HG03354 (cell line): Measurements from ENCODE around the gene DYRK4.
A peak's percentile ranks its signal among the peaks of the same experiment; 100 is the strongest.

ENCODE experiments used
- ATAC-seq: cut with Tn5 transposase; IDR thresholded peaks from one replicate; pipeline ENCODE4 v1.9.1; 2021; ENCODE audit warnings: mild to moderate bottlenecking; ENCODE audit not compliant: unreplicated experiment, poor library complexity, severe bottlenecking

DYRK4 gene

DNA sequence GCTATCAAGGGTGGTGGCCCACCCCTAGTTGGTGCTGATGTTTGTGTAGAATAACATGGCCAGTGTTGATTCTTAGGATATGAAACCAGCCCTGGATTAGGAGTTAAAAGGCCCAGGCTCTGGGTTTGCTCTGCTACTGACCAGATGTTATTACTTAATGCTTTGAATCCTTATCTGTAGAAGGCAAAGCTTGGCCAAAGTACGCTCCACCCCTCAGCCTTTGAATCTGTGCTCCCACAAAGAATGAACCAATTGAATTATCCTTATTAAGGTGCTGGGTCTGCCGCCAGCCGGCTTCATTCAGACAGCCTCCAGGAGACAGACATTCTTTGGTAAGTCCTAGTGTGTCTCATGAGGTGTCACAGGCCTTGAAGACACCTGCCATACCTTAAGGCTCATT is 45.0 kb downstream of the DYRK4 start:
- no peak for ATAC-seq

DNA sequence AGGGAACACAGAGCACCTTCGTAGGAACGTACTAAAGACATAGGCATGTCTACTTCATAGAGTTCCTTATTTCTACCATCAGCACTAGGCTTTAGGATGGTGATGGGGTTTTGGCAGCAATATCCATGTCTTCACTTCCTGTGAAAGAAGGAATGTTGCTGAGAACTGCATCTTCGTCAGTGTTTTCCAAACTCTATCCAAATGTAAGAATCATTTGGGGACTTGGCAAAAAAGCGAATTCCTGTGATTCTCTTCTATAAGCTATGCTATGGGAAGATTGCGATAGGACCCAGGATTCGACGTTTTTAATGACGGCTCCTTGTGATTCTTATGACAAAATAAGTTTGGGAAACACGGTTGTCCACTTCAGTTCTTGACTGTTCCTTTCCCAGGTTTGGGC is 47.1 kb downstream of the DYRK4 start:
- no peak for ATAC-seq

DNA sequence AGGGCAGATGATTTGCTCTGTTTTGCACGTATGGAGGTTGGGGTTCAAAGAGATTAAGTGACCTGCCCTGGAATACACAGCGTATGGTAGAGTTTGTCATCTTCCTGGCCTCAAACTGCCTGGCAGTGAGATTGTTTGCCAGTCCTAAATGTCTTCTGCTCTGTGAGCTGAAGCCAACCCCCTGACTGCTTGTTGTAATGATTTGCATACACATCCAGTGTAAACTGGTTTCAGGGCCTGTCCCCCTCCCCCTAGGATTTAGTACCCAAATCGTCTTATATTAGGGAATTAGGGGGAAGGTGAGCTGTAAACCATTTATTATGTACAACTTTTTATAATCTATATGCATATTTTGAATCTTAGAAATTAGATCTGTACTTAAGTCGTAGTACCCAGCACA is 48.5 kb downstream of the DYRK4 start:
- ATAC-seq: no peak

DNA sequence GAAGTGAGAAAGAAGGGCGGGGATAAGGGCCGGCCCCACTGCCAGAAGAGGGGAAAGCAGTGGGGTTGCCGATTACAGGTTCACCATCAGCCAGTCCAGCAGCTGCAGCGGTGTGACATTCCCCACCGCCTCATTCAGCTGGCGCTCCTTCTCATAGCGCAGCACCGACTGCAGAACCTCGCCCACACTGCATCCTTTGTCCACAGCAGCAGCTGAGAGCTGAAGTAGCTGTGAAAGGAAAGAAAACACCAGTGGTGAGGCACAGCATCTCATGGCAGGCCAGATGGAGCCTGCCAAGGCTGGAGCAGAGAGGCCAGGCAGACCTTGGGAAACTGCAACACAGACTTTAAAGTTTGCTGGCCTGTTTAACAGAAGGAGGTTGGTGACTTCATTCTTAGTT is 53.7 kb downstream of the DYRK4 start:
- no peak for ATAC-seq

DNA sequence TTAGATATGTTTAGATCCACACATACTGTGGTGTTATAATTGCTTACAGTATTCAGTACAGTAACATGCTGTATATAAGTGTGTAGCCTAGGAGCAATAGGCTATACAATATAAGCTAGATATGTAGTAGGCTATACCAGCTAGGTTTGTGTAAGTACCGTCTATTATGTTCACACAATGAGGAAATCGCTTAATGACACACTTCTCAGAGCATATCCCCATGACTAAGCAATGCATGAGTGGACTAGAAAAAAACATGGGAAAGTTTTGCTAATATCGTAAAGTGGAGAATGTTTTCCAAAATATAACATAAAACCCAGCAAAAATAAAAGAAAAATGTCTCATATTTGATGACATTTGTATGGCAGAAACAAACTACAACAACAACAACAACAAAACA is 59.5 kb downstream of the DYRK4 start:
- no peak for ATAC-seq

DNA sequence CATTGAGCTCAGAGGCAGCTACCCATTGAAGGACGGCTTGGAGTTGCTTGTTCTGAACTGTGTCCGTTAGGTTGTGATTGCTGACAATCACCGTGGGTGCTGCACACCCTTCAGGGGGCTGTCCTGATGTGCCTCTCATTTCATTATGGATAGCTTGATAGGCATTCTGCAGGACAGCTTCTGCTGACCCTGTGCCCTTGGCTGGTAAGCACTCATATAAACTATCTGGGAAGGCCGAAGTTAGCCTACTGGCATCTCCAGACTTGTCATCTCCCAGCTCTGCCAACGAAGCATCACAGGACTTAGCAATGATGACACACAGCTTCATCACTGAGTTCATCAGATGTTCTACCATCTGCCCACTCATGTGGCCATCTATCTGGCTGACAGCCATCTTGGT is 64.5 kb downstream of the DYRK4 start:
- ATAC-seq: no peak

DNA sequence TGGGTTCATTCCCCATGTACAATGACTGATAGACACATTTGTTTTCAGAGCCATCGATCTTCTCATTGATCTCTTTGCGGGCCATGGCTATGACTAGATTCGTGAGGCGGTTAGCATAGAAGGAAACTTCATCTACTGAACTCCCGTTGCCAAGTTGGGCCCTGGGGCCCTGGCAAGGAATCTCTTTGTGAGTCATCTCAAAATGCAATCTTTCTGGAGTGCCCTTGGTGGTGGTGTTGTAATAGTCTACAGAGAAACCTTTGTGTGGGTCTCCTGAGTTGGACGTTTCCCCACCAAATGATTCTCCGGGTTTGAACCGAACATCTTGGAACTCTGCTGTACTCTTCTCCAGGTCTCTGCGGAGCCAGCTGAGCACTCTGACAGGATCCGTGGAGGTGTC is 66.4 kb downstream of the DYRK4 start:
- ATAC-seq: no peak

DNA sequence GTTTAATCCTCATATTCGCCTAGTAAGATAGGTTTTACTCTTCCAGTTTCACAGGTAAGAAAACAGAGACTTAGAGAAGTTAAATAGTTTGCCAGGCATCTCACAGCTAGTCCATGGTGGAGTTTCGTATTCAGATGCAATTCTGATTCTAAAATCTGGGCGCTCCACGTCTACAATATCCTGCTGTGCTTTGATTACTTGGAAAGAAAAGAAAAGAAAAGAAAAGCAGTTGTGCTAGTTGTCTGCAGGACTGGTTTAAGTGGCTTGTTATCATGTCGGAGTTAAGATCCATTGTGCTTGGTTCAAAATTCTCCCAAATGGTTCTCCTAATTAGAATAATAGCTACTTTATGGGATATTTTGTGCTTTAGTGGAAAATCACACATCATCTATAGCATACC is 68.3 kb downstream of the DYRK4 start:
- no peak for ATAC-seq

DNA sequence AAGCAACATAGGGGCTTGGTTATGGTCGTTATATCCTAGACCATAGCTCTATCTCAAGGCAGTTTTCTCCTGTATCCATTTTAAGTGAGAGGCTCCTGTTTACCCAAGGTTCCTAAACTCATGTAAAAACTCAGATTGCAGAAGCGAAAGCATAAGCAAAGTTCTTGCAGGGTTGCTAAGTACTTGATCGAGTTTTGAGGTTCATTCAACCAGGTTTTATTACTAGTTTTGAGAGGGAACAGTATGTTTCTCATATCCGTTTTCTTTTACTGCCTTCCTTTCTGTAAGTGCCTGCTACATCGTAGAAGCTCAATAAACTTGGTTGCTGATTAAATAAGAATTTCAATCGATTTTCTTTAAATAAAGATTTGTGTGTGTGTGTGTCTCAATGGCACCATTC is 81.7 kb downstream of the DYRK4 start:
- peak; percentile 50 for ATAC-seq

DNA sequence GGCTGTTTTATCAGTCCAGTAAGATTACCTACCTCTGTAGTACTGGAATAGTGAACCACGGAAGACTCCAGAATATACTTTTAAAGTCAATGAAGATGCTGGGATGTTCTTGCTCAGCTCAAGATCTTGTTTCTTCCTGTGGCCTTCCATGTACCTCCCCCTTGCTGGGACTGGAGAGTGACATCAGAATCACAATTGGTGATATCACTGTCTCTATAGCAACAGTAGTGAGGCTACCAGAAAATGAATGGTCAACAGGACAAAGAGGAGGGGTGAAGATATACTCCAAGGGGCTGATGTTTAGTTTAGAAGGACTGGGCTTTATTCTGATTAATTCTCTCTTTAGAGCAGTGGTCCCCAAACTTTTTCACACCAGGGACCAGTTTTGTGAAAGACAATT is 83.0 kb downstream of the DYRK4 start:
- no peak for ATAC-seq

DNA sequence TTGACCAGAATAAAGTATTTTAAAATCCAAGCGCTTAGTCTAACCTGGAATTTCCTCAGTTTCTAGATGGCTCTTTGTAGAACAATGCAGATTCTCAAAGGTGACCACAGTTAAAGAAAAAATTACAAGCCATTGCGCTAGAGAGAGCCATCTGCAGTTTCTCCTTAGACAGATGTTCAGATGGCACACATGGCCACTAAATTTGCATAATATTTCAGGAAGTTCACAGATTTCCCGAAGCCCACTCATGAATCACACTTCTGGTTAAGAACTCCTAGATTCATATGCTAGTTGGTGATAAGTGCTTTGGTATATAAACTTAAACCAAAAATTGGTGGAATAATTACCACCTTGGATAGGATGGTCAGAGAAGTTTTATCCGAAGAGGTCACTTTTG is 86.1 kb downstream of the DYRK4 start:
- ATAC-seq: peak; percentile 15

DNA sequence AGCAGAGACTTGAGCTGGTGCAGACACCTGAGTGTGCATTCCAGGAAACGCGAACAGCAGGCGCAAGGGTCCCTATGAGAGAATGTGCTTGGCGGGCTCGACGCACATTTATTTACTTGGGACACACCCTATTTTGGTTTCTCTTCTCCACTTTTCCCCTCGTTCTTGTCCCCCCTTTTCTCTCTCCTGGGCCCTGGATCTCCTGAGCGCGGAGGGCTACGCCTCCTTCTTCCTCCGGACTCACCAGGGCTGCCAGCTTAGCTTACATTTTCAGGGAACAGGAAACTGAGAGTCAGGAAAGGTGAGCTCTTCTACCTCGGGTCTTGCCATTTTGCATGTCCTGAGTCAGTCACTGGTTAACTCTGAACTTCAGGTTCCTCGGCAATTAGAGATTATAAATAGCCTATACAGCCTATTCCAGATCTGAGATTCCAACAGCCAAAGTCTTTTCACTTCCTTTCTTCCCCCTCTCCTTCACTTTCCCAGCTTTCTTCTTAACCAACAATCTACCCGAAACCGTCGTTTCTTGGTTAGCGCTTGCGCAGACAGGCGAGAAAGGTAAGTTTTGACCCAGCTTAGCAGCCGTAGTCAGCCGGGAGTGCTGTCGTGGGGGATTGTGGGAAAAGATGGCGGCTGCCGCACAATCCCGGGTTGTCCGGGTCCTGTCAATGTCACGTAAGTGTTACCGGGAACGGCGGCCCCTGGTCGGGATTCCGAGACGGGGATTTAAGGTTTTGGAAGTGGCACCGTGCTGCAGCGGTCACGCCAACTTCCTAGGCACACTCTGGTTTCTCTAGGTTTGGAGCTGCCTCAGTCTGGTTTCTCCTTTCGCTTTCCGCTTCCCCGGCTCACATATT is 86.7 kb downstream of the DYRK4 start, which contains the start of the genes AKAP3 and NDUFA9:
AKAP3 (minus strand) TSS at position 551 of the 857 bp plus-strand sequence. CDS start 10,855 bp downstream, outside the sequence.
NDUFA9 (plus strand) TSS at position 614 of the 857 bp plus-strand sequence; CDS start at position 627, 13 bp downstream.
- ATAC-seq: peak; percentile 88

DNA sequence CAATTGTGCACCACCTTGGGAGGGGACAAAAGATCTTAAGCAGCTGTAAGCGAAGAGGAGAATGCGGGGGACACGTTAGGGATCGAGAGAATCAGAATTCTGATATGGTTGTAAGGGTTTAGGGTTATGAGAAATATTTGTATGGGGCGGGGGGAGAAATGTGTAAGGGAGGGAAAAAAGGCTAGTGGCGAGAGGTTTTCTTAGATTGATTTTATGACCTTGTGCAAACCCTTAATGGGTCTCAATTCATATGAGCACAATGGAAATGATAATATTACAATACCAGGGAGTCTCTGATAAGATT is 87.3 kb downstream of the DYRK4 start:
- no peak for ATAC-seq

DNA sequence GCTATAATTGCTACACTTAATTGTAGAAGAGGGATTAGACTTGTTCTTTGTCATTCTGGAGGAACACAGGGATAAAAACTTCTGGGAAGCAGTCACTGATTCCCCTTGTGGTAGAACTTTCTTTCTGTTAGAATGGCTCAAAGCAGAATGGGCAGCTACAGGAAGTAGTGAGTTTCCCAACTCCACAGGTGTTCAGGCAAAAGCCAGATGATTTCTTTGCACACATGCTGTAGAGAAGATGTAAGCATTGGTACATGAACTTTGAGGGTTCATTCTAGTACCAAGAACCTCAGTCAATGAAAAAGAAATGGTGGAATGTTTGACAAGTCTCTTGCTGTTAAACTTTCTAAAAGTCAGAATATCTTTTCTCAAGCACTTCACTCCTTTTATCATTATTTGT is 91.2 kb downstream of the DYRK4 start:
- ATAC-seq: no peak

DNA sequence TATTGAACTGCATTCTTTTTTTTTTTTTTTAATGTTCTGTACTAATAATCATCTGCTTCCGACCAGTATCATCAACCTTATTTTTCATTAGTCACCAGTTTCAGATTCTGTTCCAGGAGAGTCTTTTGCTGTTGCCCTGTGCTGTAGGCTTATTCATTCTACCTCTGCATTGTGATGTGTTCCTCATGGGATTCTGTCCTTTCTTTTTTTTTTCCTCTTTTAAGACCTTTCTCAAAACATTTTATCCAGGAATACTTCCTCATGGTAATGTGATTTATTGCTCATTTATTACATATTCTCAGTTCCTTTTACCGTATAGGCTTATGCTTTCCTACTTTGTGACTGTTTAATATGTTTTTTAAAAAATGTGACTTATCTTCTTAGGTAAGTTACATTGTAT is 91.7 kb downstream of the DYRK4 start:
- ATAC-seq: no peak
